ENCODE results near the gene FAM156A.
A peak's percentile ranks its signal among the peaks of the same experiment; 100 is the strongest.

FAM156A gene

GRCh38 chrX:53000447-53001135 is 42.3 kb upstream of the FAM156A start:
- no peak for ATAC-seq (ENCODE audit: insufficient read depth, low read depth)
- H3K9me3 ChIP-seq (ENCODE audit: insufficient read depth, low read length, severe bottlenecking), result no peaks in the 10 kb centered on the region
- H3K4me1 ChIP-seq (ENCODE audit: insufficient read depth, low read length), result peaks cover 14% of the 10 kb centered on the region
- no peak overlapping the region for H3K27ac ChIP-seq (ENCODE audit: low read length)
- no peak overlapping the region for H2AFZ ChIP-seq (ENCODE audit: low read depth, low read length)
- no peak for DNase-seq
- no peaks in the 10 kb centered on the region for H3K27me3 ChIP-seq (ENCODE audit: insufficient read depth, low read length, poor library complexity)
- H3K36me3 ChIP-seq (ENCODE audit: insufficient read depth, low read length), result no peaks in the 10 kb centered on the region
- H4K20me1 ChIP-seq (ENCODE audit: insufficient read depth, low read length), result no peaks in the 10 kb centered on the region
- H3K4me3 ChIP-seq (ENCODE audit: low read depth in 1 of 2, low read length in 2 of 2), result no peak overlapping the region
- H3K9ac ChIP-seq (ENCODE audit: low read depth, low read length), result no peak overlapping the region
- no peak overlapping the region for H3K4me2 ChIP-seq (ENCODE audit: insufficient read depth, low read length)
- TF ChIP-seq CTCF (IDR thresholded peaks at IDR 0.05; ENCODE audit: borderline replicate concordance, extremely low read depth, low read length, poor library complexity, severe bottlenecking) (no peak), EZH2 (IDR thresholded peaks at IDR 0.05; ENCODE audit: borderline replicate concordance, low read depth, low read length, severe bottlenecking) (no peak)
- H3K79me2 ChIP-seq (ENCODE audit: insufficient read depth, low read length), result no peaks in the 10 kb centered on the region

GRCh38 chrX:52995987-52996331 is 37.6 kb upstream of the FAM156A start:
- ATAC-seq (ENCODE audit: insufficient read depth, low read depth), result peak; percentile 2; the same call in 1 of the 3 replicates
- no peaks in the 10 kb centered on the region for H4K20me1 ChIP-seq (ENCODE audit: insufficient read depth, low read length)
- peak overlapping the region; percentile 96 for H3K27ac ChIP-seq (ENCODE audit: low read length)

GRCh38 chrX:52995135-52995986 is 37.0 kb upstream of the FAM156A start:
- H4K20me1 ChIP-seq (ENCODE audit: insufficient read depth, low read length), result no peaks in the 10 kb centered on the region
- no peak for TF ChIP-seq EZH2 (IDR thresholded peaks at IDR 0.05; ENCODE audit: borderline replicate concordance, low read depth, low read length, severe bottlenecking)
- TF ChIP-seq CTCF (IDR thresholded peaks at IDR 0.05; ENCODE audit: borderline replicate concordance, extremely low read depth, low read length, poor library complexity, severe bottlenecking), result peak; percentile 76
- H3K27ac ChIP-seq (ENCODE audit: low read length), result peak overlapping the region; percentile 96
- no peaks in the 10 kb centered on the region for H3K27me3 ChIP-seq (ENCODE audit: insufficient read depth, low read length, poor library complexity)
- peak overlapping the region; percentile 62 for H3K9ac ChIP-seq (ENCODE audit: low read depth, low read length)
- DNase-seq (peak; percentile 94), ATAC-seq (ENCODE audit: insufficient read depth, low read depth) (peak; percentile 96)
- H2AFZ ChIP-seq (ENCODE audit: low read depth, low read length), result peak overlapping the region; percentile 87
- H3K9me3 ChIP-seq (ENCODE audit: insufficient read depth, low read length, severe bottlenecking), result no peaks in the 10 kb centered on the region
- H3K79me2 ChIP-seq (ENCODE audit: insufficient read depth, low read length), result peaks cover 18% of the 10 kb centered on the region
- peak overlapping the region; percentile 41 to 94; a peak in 3 of 4 replicates for H3K4me3 ChIP-seq (ENCODE audit: low read depth in 1 of 2, low read length in 2 of 2)
- no peaks in the 10 kb centered on the region for H3K36me3 ChIP-seq (ENCODE audit: insufficient read depth, low read length)
- peaks cover 27% of the 10 kb centered on the region for H3K4me1 ChIP-seq (ENCODE audit: insufficient read depth, low read length)
- H3K4me2 ChIP-seq (ENCODE audit: insufficient read depth, low read length), result peak overlapping the region; percentile 80

More at GRCh38 chrX:52995987-52996331, 37.6 kb upstream of the FAM156A start:
- TF ChIP-seq CTCF (IDR thresholded peaks at IDR 0.05; ENCODE audit: borderline replicate concordance, extremely low read depth, low read length, poor library complexity, severe bottlenecking), result no peak
- no peak for TF ChIP-seq EZH2 (IDR thresholded peaks at IDR 0.05; ENCODE audit: borderline replicate concordance, low read depth, low read length, severe bottlenecking)
- Histone ChIP-seq H3K36me3 (ENCODE audit: insufficient read depth, low read length) (no peaks in the 10 kb centered on the region), H3K4me3 (ENCODE audit: low read depth in 1 of 2, low read length in 2 of 2) (peak overlapping the region; percentile 41 to 94; a peak in 3 of 4 replicates), H3K27me3 (ENCODE audit: insufficient read depth, low read length, poor library complexity) (no peaks in the 10 kb centered on the region), H3K79me2 (ENCODE audit: insufficient read depth, low read length) (peaks cover 18% of the 10 kb centered on the region), H3K9me3 (ENCODE audit: insufficient read depth, low read length, severe bottlenecking) (no peaks in the 10 kb centered on the region), H3K9ac (ENCODE audit: low read depth, low read length) (peak overlapping the region; percentile 62), H2AFZ (ENCODE audit: low read depth, low read length) (peak overlapping the region; percentile 76), H3K4me1 (ENCODE audit: insufficient read depth, low read length) (peaks cover 27% of the 10 kb centered on the region), H3K4me2 (ENCODE audit: insufficient read depth, low read length) (peak overlapping the region; percentile 80)
- no peak for DNase-seq
